Measurements from ENCODE around the gene FAM78A.

The FAM78A gene

GRCh38 chr9:131276891-131277286 lies 579 bp upstream of the FAM78A start:
- TF ChIP-seq FOXP2 (optimal IDR thresholded peaks at IDR 0.05; ENCODE audit: borderline replicate concordance, extremely low read depth, extremely low read length, insufficient read depth) (no peak), SIN3A (IDR thresholded peaks at IDR 0.05; ENCODE audit: borderline replicate concordance, insufficient read depth, low read length) (no peak), TAF1 (IDR thresholded peaks at IDR 0.05; ENCODE audit: borderline replicate concordance, insufficient read depth, low read length) (no peak), REST (IDR thresholded peaks at IDR 0.05; ENCODE audit: insufficient read depth in 1 of 2, low read depth in 2 of 2, low read length in 2 of 2) (no peak), POLR2AphosphoS5 (IDR thresholded peaks at IDR 0.05; ENCODE audit: low read depth, low read length) (no peak)

GRCh38 chr9:131275332-131276093 lies 797 bp downstream of the FAM78A start:
- TF ChIP-seq REST (IDR thresholded peaks at IDR 0.05; ENCODE audit: insufficient read depth in 1 of 2, low read depth in 2 of 2, low read length in 2 of 2) (no peak), SIN3A (IDR thresholded peaks at IDR 0.05; ENCODE audit: borderline replicate concordance, insufficient read depth, low read length) (no peak), TAF1 (IDR thresholded peaks at IDR 0.05; ENCODE audit: borderline replicate concordance, insufficient read depth, low read length) (no peak), POLR2AphosphoS5 (IDR thresholded peaks at IDR 0.05; ENCODE audit: low read depth, low read length) (no peak), FOXP2 (optimal IDR thresholded peaks at IDR 0.05; ENCODE audit: borderline replicate concordance, extremely low read depth, extremely low read length, insufficient read depth) (no peak)

- TF ChIP-seq REST (IDR thresholded peaks at IDR 0.05; ENCODE audit: insufficient read depth in 1 of 2, low read depth in 2 of 2, low read length in 2 of 2) (no peak), SIN3A (IDR thresholded peaks at IDR 0.05; ENCODE audit: borderline replicate concordance, insufficient read depth, low read length) (no peak), FOXP2 (optimal IDR thresholded peaks at IDR 0.05; ENCODE audit: borderline replicate concordance, extremely low read depth, extremely low read length, insufficient read depth) (no peak), TAF1 (IDR thresholded peaks at IDR 0.05; ENCODE audit: borderline replicate concordance, insufficient read depth, low read length) (no peak), POLR2AphosphoS5 (IDR thresholded peaks at IDR 0.05; ENCODE audit: low read depth, low read length) (no peak)
Observed at GRCh38 chr9:131274674-131275331, 1.5 kb downstream of the FAM78A start.

GRCh38 chr9:131273856-131274673 lies 2.2 kb downstream of the FAM78A start:
- no peak for TF ChIP-seq FOXP2 (optimal IDR thresholded peaks at IDR 0.05; ENCODE audit: borderline replicate concordance, extremely low read depth, extremely low read length, insufficient read depth)
- no peak for TF ChIP-seq POLR2AphosphoS5 (IDR thresholded peaks at IDR 0.05; ENCODE audit: low read depth, low read length)
- TF ChIP-seq REST (IDR thresholded peaks at IDR 0.05; ENCODE audit: insufficient read depth in 1 of 2, low read depth in 2 of 2, low read length in 2 of 2) = no peak
- no peak for TF ChIP-seq TAF1 (IDR thresholded peaks at IDR 0.05; ENCODE audit: borderline replicate concordance, insufficient read depth, low read length)
- TF ChIP-seq SIN3A (IDR thresholded peaks at IDR 0.05; ENCODE audit: borderline replicate concordance, insufficient read depth, low read length) = no peak

Data from PFSK-1 (cell line).